ENCODE measurements around the gene LDLRAD2. TPM values are rescaled to one million over a fixed set of nuclear protein-coding genes. Genes with fewer than 3 reads are reported as not detected.

The LDLRAD2 gene
- total RNA-seq, 1 experiment from 2014 or later, result not detected

DNA sequence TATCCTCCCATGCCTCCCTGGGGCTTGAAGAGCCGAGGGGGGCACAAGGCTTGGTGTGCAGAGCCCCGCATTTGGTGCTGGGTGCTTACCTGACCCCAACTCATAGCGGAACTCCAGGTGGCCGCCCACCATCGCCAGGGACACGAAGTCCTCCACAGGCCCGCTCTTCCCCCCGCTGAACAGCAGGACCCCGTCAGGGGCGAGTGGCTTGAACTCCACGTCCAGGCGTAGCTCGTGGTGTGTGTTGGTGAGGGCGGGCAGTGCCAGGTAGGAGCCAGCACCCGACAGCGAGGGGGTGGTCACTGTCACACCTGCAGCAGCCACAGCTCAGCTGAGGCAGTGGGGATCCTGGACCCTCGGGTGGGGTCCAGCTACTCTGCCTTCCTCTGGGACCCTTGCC lies 17.2 kb downstream of the LDLRAD2 start:
- Histone ChIP-seq H3K27me3 (no peaks in the 10 kb centered on the region), H3K36me3 (peaks cover 81% of the 10 kb centered on the region)
- no peak for DNase-seq

DNA sequence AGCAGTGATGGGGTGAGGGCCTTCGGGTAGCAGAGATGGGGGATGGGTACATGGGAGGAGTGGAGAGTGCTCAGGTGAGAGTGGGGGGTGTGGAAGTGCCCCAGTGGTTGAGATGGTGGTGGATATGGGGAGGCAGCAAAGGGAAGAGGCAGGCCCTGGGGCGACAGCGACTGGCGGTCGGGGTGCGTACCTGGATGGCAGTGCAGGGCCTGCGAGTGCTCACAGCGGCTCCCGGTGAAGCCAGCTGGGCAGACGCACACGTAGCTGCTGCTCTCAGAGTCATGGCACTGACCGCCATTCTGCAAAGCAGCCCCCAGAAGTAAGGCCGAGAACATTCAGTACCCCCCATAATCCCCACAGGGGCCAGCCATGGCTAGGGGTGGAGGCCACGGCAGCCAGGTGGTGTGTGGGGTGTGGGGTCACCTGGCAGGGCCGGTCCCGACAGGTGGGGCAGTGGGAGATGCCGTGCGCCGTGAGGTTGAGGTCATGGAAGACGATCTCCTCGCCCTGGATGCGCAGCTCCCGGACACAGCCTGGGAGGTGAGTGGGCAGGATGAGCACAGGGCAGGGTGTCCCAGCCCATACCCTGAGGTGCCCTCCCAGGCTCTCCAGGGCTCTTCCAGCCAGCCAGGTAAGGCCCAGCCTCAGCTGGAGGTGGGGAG lies 18.9 kb downstream of the LDLRAD2 start:
- no peaks in the 10 kb centered on the region for H3K9me3 ChIP-seq
- peaks cover 81% of the 10 kb centered on the region for H3K36me3 ChIP-seq
- no peaks in the 10 kb centered on the region for H3K27me3 ChIP-seq
- no peak for DNase-seq
- no peak overlapping the region for H3K4me3 ChIP-seq

More for the DNA sequence above, 17.2 kb downstream of the LDLRAD2 start:
- H3K4me3 ChIP-seq, result no peak overlapping the region
- H3K9me3 ChIP-seq, result no peaks in the 10 kb centered on the region

DNA sequence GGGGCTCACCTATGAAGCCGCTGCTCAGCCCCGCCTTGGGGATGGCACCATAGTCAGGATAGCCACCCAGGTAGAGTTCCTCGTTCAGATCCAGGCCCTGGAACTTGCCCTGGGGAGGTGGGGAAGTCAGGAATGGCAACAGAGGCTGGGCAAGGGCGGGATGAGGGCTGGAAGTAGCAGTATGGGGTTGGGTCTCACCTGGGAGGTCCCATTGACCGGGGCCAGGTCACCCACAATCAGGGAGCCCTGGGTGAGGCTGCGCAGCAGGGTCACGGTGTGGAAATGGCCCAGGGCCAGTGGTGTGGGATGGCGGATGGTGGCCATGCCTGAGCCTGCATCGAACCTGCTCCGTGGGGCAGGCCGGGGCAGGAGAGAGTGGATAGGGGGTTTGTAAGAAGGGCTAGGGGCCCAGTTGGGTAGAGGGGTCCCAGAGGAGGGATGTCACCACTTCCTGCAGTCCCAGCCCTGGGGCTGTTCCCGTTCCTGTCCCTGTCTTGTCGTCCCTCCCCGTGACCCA lies 19.4 kb downstream of the LDLRAD2 start:
- no peak overlapping the region for H3K4me3 ChIP-seq
- no peak for DNase-seq
- no peaks in the 10 kb centered on the region for H3K27me3 ChIP-seq
- H3K36me3 ChIP-seq, result peaks cover 81% of the 10 kb centered on the region
- no peaks in the 10 kb centered on the region for H3K9me3 ChIP-seq

DNA sequence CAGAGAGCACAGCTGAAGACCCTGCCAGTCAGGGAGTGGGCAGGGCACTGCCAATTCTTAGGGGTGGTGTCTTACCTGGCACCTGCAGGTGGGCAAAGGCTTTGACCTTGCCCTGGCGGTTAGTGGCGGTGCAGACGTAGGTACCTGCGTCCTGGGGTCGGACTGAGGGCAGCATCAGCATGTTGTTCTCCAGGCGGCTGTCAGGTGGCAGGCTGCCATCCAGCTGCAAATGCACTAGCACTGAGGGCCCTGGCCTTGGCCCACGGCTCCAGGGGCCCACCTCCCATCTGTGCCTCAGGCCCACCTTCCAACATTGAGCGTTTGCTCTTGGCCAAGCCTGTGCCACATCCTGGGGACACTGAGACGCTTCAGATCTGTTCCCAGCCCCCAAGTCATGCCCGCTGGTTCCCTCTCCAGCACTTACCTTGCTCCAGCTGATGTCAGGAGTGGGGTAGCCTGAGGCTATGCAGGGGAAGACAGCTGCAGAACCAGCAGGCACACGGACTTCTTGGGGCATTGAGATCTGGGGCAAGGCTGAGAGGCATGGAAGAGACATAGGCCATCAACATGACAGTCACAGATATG lies 21.4 kb downstream of the LDLRAD2 start:
- no peaks in the 10 kb centered on the region for H3K9me3 ChIP-seq
- H3K36me3 ChIP-seq, result peaks cover 80% of the 10 kb centered on the region
- H3K27me3 ChIP-seq, result no peaks in the 10 kb centered on the region
- no peak overlapping the region for H3K4me3 ChIP-seq
- DNase-seq, result no peak

DNA sequence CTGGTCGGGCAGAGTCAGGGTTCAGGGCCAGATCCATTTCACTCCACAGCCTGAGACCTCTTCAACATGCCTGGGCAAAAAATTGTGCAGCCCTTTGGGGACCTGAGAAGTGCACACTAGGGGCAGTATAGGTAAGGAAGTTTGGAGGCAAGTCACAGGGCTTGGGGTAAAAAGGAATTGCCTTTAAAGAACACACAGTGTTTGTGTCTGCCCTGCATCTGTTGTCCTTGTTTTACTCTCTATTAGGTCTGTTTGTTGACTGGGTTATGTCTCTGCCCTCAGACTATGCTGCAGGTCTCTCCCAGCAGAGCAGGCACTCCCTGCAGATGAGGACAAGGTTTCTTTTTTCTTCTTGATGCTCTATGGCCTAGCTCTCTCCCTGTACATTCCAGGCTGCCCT lies 22.0 kb downstream of the LDLRAD2 start:
- Histone ChIP-seq H3K4me3 (no peak overlapping the region), H3K27me3 (no peaks in the 10 kb centered on the region), H3K36me3 (peaks cover 78% of the 10 kb centered on the region), H3K9me3 (no peaks in the 10 kb centered on the region)
- DNase-seq, result no peak

DNA sequence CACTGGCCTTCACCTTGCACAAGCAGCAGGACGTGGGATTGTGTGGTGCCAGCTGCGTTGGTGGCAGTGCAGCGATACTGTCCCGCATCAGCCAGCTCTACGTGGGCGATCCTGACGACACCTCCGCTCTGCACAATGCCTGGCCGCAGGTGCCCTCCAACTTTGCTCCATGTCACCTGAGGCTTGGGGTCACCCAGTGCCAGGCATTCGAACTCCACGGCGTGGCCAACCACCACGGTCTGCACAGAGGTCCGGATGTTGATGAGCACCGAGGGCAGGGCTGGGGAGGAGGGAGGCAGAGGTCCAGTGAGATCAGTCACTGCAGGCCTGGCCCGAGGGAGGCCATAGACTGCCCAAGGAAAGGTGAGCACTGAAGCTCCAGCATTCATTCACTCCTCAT lies 22.6 kb downstream of the LDLRAD2 start:
- no peaks in the 10 kb centered on the region for H3K27me3 ChIP-seq
- no peak overlapping the region for H3K4me3 ChIP-seq
- peaks cover 78% of the 10 kb centered on the region for H3K36me3 ChIP-seq
- no peaks in the 10 kb centered on the region for H3K9me3 ChIP-seq
- no peak for DNase-seq

DNA sequence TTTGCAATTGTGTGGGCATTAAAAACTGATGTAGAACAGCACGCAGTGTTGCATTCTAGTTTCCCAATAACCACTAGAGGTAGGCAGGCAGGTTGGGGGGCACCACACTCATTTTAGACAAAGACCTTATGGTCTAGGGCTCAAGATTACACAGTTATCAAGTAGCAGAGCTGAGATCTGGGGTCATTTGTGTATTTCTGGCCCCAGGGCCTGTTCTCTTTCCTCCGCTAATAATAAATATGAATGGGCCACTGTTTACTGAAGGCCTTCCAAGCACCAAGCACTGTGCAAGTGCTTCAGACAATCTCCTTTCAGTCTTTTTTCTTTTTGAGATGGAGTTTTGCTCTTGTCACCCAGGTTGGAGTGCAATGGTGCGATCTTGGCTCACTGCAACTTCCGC lies 23.9 kb downstream of the LDLRAD2 start:
- Histone ChIP-seq H3K27me3 (no peaks in the 10 kb centered on the region), H3K9me3 (no peaks in the 10 kb centered on the region), H3K4me3 (no peak overlapping the region), H3K36me3 (peaks cover 75% of the 10 kb centered on the region)
- DNase-seq, result no peak

DNA sequence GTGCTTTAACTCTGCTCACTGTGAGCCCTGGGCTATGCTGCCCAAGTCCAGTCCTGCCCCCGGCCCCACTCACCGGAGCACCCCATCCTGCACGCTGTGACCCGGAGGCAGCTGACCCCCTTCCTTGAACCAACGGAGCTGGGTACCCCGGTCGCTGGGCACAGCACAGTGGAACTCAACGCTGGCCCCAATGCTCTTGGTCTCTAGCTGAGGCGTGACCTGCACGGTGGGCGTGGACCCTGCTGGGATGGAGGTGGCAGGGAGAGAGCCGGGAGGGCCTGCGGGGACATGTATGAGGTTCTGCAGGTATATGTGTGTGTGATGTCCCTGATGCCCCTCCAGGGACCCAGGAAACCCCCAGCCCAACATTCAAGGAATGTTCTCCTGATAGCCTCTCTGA lies 24.7 kb downstream of the LDLRAD2 start:
- H3K27me3 ChIP-seq, result no peaks in the 10 kb centered on the region
- no peak for DNase-seq
- peaks cover 82% of the 10 kb centered on the region for H3K36me3 ChIP-seq
- H3K4me3 ChIP-seq, result no peak overlapping the region
- no peaks in the 10 kb centered on the region for H3K9me3 ChIP-seq

DNA sequence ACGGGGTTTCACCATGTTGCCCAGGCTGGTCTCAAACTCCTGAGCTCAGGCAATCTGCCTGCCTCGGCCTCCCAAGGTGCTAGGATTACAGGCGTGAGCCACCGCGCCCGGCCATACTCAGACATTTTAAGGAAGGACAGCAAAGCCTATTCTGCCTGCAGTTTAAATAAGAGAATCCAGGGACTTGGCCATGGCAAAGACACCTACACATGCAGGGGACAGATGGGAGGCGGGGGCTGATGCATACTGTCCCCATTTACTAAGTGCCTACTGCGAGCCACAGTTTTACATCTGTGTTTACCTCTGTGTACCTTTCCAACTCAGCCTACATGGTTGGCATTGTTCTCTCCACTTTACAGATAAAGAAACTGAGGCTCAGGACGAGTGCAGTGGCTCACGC lies 25.4 kb downstream of the LDLRAD2 start:
- H3K27me3 ChIP-seq, result no peaks in the 10 kb centered on the region
- H3K9me3 ChIP-seq, result no peaks in the 10 kb centered on the region
- no peak overlapping the region for H3K4me3 ChIP-seq
- no peak for DNase-seq
- H3K36me3 ChIP-seq, result peaks cover 89% of the 10 kb centered on the region

DNA sequence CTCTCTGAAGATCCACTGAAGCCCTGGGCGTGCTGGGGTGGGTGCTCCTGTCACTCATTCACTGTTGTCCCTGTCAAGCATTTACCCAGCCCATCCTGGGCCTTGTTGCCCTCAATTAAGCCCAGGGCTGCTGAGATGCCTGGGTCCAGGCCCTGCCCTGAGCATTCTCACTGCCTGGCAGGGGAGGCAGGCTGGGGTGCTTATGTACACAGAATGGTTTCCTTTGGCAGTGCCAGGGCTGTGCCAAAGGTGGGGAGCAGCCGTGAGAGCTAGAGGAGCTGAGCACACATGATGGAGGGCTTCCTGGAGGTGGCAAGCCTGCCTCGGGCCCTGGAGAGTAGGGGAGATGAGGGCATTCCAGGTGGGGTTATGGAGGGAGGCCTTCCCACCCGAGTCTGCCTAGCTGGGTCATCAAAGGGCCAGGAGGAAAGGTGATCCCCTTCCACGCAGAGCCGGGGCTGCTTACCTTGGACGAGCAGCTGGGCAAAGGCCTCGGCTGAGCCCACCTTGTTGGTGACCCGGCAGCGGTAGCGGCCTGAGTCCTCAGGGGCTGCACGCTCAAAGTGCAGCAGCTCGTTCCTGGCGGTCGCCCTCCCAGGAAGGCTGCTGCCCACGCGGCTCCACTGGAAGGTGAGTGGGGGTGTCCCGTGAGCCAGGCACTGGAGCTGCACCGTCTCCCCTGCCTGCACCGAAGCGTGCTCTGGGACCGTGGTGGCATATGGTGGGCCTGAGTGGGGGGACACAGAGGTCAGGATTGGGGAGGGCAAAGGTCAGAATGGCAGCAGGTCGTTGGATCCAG lies 26.5 kb downstream of the LDLRAD2 start:
- no peak for DNase-seq
- H3K27me3 ChIP-seq, result no peaks in the 10 kb centered on the region
- no peak overlapping the region for H3K4me3 ChIP-seq
- no peaks in the 10 kb centered on the region for H3K9me3 ChIP-seq
- H3K36me3 ChIP-seq, result peaks cover 90% of the 10 kb centered on the region

DNA sequence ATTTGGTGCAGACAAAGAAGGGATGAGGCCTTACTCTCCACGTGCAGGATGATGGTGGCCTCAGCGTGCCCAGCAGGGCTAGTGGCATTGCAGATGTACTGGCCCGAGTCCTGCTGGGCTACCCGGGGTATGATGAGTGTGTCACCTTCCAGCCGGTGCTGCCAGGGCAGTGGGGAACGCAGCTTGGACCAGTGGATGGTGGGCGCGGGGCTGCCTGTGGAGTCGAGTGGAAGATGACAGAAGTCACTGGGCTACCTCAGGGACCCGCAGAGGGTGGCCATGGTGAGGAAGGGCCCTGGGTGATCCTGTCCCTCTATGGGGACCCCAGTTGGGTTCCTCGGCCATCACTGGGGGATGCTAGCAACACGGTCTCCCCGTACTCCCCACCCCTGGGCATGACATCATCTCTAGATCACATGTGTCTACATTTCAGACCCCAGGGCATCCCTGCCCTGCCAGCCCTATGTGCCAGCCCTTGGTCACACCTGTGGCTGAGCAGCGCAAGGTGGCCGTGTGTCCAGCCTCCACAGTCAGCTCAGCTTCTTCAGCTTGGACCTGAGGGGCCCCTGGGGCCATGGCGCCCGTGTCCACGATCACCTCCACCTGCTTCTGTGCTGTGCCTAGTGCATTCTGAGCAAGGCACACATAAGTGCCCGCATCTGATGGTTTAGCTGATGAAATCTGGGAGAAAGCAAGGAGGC lies 27.4 kb downstream of the LDLRAD2 start:
- no peaks in the 10 kb centered on the region for H3K27me3 ChIP-seq
- no peak for DNase-seq
- H3K36me3 ChIP-seq, result peaks cover 88% of the 10 kb centered on the region

DNA sequence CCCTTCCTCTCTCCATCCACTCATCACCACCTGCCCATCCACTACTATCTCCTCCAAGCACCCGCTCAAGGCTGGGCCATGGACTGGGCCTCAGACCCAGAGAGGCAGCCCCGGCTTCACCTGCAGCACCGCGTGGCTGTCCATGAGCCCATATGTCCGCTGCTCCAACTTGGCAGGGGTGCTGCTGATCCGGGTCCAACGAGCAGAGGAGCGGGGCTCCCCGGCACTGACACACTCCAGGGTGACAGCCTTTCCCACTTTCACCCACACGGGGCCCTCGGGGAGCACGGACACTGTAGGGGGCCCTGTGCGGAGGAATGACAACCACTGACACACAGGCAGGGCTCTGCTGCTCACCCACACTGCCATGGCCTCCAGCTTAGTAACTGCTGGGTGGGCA lies 28.9 kb downstream of the LDLRAD2 start:
- Histone ChIP-seq H3K36me3 (peaks cover 88% of the 10 kb centered on the region), H3K4me3 (no peak overlapping the region), H3K27me3 (no peaks in the 10 kb centered on the region), H3K9me3 (no peaks in the 10 kb centered on the region)
- DNase-seq, result no peak

More for the DNA sequence above, 27.4 kb downstream of the LDLRAD2 start:
- Histone ChIP-seq H3K9me3 (no peaks in the 10 kb centered on the region), H3K4me3 (no peak overlapping the region)

DNA sequence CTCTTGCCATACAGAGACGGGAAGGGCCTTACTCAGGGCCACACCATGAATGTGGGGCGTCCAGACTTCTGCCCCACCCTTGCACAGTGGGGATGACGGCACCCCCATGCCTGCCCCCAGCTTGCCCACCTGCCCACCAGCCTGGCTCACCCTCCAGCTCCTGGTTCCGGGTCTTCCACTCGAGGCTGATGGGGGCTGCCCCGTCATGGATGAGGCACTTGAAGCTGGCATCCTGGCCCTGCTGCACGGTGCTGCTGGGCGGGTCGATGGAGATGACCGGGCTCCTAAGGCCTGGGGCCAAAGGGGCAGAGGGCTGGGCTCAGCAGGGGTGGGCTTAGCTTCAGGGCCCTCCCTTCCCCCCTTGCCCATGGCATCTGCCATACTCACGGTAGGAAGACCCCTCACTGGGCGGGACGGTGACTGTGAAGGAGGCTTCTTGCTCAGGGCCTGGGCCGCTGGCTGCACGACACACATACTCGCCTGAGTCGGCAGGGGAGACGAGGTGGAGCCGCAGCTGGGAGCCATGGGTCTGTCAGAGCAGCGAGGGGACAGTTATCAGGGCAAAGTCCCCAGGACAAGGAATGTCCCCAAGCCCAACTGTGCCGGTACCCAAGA lies 29.9 kb downstream of the LDLRAD2 start:
- no peaks in the 10 kb centered on the region for H3K27me3 ChIP-seq
- H3K4me3 ChIP-seq, result no peak overlapping the region
- no peaks in the 10 kb centered on the region for H3K9me3 ChIP-seq
- H3K36me3 ChIP-seq, result peaks cover 86% of the 10 kb centered on the region
- DNase-seq, result no peak

DNA sequence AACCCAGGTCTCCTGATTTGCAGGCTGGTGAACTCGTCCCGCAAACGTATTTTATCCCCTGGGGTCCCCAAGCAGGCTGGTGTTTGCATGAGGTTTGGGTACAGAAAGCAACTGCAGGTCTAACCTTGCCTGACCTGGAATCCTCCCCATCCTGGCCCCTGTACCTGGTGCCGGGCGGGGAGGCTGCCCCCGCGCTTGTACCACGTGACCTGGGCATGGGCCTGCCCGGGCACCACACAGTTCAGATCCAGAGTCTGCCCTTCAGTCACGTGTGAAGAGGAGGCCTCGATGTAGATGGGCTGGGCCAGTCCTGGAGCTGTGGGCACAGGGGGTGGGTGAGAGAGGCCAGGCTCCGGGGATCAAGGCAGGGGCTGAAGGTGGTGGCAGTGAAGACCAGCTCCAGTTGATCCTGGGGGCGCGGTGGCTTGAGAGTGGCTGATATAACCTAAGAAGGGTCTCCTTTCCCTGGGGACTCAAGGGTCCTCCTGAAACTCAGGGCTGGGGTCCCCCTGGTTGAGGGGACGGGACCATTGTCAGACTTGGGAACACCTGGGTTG lies 30.6 kb downstream of the LDLRAD2 start:
- no peak overlapping the region for H3K4me3 ChIP-seq
- H3K36me3 ChIP-seq, result peaks cover 83% of the 10 kb centered on the region
- no peaks in the 10 kb centered on the region for H3K9me3 ChIP-seq
- no peaks in the 10 kb centered on the region for H3K27me3 ChIP-seq
- no peak for DNase-seq

DNA sequence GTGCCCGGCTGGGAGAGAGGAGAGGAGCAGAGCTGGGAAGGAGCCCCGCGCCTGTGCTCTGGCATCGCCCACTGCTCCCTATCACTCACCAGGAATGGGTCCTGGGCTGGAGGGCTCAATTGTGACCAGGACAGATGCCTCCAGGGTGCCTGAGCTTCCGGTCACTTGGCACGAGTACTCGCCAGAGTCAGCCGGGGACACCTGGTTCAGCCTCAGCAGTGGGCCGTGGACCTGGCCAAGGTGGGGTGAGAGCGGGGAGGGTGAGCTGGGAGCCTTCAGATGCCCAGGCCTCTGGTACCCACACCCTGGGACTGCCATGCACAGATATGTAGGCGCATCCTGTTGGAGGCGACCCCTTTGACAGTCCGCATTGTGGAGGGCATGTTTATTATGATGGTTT lies 31.1 kb downstream of the LDLRAD2 start:
- no peak for DNase-seq
- no peaks in the 10 kb centered on the region for H3K9me3 ChIP-seq
- peaks cover 81% of the 10 kb centered on the region for H3K36me3 ChIP-seq
- no peak overlapping the region for H3K4me3 ChIP-seq
- H3K27me3 ChIP-seq, result no peaks in the 10 kb centered on the region

DNA sequence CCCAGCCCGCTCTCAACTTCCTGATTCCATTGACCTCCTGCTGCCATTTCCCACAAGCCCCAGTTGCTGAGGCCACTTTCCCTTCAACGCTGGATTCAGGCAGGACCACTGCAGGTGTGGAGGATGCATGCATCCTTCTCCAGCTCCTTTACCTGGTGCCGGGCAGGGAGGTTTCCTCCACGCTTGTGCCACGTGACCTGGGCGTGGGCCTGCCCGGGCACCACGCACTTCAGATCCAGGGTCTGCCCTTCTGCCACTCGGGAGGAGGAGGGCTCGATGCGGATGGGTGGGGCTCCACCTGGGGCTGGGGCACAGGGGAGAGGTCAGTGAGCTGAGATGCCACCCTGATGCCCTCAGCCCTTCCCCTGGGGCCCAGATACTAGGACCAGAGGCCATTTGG lies 31.9 kb downstream of the LDLRAD2 start:
- peaks cover 82% of the 10 kb centered on the region for H3K36me3 ChIP-seq

More for the DNA sequence above, 31.9 kb downstream of the LDLRAD2 start:
- H3K27me3 ChIP-seq, result no peaks in the 10 kb centered on the region
- no peak for DNase-seq
- no peak overlapping the region for H3K4me3 ChIP-seq
- no peaks in the 10 kb centered on the region for H3K9me3 ChIP-seq

Measured in MG63 (cell line).